ENCODE measurements around the gene TLCD3A.
"Not testable (repeated sequence)": the region's sequence is repeated elsewhere in the genome, so short reads cannot be mapped to it uniquely, and the experiment has no call there.

The TLCD3A gene

DNA sequence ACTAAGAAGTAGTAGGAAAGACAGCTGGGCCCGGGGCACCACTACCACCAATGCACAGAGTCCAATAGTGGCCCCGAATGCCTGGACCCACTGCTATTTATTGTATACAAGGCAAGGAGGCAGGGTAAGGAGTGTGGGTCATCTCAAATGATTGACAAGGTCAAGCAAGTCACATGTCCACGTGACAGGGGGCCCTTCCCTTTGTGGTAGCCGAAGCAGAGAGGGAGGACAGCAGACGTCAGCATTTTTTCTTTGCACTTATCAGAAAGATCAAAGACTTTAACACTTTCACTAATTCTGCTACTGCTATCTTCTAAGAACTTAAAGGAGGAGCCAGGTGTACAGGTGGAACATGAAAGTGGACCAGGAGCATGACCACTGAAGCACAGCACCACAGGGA is 24.3 kb upstream of the TLCD3A start:
- no peak for DNase-seq

DNA sequence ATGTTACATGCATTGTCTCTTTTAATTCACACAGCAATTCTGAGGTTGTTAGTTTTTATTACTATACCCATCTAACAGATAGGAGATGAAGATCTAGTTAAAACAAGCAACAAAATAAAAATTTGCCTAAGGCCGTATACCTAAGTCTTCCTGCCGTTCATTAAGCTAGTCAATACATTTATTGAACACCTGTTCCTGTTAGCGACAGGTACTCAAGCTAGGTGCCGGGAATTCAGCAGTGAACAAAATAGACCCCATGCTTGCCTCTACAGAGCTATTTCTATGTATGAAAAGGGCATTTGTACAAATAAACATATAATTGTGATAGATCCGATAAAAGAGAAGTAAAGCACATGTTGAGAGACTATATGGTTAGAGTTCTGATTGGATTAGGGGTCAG is 14.3 kb upstream of the TLCD3A start:
- no peak for DNase-seq

DNA sequence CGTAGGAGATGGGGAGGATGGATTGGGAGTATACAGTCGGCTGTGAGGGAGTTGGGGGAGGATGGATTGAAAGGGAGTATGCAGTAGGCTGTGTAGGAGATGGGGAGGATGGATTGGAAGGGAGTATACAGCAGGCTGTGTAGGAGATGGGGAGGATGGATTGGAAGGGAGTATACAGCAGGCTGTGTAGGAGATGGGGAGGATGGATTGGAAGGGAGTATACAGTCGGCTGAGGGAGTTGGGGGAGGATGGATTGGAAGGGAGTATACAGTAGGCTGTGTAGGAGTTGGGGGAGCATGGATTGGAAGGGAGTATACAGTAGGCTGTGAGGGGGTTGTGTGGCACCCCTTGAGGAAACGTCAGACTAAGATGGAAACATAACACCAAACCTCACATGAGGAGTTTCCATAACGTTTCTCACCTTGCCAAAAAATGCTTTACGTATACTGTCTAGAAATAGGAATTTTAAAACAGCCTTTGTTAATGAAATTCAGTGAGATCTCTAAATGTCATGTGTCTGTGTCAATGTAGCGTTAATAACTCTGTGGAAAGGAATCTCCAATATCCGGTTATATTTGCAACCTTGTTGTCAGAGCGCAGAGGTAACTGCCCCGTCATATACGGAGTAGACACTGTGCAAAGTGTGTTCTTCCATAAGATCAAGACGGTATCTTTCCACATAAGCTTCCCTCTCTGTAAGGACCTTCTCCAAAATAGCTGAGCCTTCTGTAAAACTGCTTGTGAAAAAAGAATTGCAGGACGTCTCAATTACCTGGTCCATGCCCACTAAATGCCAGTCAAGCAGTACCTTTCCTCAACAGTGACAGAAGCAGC is 11.5 kb upstream of the TLCD3A start:
- DNase-seq = no peak

DNA sequence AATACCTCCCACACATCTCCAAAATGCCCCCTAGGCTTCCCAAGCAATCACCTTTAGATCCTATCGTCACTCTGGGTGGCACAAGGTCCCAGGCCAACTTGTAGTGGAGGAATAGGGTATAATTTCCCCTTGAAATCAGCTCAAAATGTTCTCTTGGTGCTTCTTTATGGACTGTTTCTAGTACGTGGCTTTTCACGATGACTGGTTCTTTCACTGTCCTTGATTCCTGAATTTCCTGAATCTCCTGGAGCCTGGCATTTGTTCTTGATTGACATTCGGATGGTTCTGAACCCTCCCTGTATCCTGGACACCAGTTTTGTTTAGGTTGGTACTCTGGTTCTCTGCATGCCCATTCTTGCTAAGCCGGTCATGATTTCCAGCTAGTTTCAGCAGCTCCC is 10.9 kb upstream of the TLCD3A start:
- no peak for DNase-seq

DNA sequence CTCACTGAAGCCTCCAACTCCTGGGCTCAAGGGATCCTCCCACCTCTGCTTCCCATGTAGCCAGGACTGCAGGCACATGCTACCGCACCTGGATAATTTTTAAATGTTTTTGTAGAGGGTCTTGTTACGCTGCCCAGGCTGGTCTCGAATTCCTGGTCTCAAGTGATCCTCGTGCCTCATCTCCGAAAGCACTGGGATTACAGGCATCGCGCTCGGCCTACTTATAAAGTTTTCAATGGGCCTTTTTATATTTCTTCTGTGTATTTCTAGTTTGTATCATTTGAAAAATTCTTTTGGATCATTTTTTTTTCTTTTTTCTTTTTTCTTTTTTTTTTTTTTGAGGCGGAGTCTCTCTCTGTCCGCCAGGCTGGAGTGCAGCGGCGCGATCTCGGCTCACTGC is 7.3 kb upstream of the TLCD3A start:
- no peak for DNase-seq

DNA sequence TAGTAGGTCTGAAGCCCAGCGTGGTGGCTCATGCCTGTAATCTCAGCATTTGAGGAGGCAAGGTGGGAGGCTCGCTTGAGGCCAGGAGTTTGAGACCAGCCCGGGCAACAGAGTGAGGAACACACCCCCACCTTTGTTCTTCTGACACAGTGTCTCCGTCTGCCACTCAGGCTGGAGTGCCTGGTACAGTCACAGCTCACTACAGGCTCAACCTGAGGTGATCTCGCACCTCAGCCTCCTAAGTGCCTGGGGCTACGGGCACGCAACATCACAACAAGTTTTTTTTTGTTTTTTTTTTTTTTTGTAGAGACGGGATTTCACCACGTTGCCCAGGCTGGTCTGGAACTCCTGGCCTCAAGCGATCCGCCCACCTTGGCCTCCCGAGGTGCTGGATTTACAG is 6.7 kb upstream of the TLCD3A start:
- DNase-seq = no peak

DNA sequence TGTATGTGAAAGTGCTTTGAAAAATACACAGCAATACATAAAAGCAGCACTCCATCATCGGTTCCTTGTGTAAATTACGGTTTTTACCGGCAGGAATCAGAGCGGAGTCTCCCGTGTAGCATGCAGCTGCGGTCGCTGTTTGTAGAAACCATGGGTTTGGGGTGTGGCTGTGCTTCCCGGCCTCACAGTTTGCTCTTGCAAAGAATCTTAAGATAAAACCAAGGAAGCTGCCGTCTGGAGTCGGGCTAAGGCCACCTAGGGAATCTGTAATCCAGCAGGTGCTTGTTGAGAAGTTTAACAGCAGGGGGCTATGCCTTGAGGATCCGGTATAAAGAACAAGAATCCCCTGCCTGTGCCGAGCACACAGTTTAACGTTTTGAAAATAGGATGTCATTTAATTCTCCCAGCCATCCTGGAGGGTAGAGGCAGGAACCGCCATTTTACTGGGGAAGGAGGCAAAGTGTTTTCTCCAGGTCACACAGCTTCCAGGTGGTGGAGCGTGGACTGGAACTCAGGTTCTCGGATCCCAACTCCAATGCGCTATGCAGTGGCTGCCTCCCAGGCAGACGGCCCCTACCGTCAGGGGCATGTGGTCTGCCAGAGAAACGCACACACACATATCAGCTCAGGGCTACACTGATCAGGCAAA is 6.0 kb upstream of the TLCD3A start:
- DNase-seq = no peak

DNA sequence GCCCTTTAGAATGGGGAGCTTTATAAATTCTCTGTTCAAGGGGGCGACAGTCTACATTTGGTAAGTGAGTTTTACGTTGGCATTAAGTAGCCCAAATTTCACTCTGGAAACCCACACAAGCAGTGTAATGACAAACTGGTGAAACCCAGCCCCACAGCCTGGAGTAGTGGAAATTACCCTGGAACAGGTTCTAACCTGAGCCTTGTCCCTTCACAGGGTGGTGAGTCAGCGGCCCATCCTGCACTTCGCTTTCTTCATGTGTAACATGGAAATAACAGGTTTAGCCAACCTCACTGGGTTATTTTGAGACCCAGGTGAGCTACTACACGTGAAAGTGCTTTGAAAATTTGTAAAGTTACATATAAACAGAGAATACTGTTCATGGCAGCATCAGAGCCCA is 3.5 kb upstream of the TLCD3A start:
- no peak for DNase-seq

DNA sequence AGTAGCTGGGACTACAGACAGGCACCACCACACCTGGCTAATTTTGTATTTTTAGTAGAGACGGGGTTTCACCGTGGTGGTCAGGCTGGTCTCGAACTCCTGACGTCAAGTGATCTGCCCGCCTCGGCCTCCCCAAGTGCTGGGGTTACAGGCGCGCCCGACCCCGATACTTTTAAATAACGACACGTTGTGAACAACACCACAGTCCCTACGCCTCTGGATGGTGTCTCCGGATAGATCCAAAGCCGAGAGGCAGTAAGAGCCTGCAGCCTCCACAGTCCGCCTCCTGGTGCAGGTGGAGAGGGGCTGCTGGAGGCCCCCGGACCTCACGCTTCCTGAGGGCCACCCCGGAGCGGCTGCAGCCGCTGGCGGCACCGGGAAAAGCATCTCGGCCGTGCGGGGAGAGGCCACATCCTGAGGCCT is 741 bp upstream of the TLCD3A start:
- no peak for DNase-seq

DNA sequence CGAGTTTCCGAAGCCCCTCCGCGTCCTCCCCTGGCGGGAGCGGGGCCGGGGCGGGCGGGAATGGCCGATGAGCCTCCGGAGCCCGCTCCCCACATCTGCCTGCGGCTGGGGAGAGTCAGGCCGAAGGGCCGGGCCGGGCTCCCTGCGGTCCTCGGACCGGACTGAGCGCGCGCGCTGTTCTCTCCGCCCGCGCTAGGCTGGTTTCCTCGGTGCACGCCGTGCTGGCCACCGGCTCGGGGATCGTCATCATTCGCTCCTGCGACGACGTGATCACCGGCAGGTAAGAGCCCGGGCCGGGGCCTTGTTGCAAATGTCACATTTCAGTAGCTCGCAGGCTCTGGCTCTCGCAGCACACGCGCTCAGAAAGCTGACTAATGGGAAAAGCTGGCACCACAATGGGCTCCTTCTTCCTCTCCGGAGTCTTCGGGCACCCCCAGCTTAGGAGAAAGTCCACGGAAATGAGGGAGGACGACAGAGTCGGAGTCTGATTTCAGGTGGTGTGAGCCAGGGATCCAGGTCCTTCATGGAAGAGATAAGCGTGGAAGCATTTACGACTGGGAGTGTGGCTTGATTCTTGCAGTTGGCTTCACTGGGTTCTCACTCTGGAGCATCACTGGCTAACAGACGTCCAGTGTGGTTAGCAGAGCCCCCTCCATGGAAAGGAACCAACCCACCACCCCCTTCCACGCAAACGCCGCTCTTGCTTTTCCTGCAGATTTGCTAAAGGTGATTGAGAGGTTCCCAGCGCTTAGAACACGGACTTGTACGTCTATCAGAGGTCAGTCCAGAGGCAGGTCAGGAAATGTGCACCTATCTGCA is 715 bp downstream of the TLCD3A start:
- DNase-seq = no peak

DNA sequence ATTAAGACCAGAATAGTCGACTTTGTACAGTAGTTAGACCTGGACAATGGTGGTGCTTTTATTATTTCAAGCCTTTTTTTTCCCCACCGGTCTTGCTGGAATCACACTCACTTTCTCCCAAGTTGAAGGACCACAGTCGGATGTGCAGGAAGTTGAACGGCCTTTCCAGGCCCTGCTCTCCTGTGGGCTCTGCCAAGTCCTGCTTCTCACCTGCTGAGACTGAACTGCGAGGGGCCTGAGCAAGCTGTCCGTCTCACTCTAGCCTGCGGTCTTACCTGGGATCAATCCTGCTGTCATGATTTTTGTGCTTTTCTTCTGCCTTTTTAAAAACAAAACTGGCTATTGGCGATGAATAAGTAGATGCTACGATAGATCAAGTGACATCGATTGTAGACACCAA is 1.3 kb downstream of the TLCD3A start:
- no peak for DNase-seq

DNA sequence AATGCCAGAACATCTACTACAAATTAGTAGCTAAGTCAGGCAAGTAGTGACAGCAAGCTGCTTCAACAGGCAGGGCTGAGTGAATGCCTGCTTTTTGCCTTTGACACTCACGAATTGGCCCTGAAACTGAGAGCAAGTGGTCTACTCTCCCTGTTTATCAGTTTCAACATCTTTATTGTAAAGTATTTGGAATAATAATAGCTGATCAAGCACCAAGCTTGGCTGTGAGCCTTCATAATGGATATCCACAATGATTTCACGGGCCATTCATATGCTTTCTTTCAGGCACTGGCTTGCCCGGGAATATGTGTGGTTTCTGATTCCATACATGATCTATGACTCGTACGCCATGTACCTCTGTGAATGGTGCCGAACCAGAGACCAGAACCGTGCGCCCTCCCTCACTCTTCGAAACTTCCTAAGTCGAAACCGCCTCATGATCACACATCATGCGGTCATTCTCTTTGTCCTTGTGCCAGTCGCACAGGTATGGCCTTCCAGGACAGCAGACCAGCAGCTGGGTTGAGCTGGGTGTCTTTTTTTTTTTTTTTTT is 5.2 kb downstream of the TLCD3A start:
- DNase-seq = no peak

DNA sequence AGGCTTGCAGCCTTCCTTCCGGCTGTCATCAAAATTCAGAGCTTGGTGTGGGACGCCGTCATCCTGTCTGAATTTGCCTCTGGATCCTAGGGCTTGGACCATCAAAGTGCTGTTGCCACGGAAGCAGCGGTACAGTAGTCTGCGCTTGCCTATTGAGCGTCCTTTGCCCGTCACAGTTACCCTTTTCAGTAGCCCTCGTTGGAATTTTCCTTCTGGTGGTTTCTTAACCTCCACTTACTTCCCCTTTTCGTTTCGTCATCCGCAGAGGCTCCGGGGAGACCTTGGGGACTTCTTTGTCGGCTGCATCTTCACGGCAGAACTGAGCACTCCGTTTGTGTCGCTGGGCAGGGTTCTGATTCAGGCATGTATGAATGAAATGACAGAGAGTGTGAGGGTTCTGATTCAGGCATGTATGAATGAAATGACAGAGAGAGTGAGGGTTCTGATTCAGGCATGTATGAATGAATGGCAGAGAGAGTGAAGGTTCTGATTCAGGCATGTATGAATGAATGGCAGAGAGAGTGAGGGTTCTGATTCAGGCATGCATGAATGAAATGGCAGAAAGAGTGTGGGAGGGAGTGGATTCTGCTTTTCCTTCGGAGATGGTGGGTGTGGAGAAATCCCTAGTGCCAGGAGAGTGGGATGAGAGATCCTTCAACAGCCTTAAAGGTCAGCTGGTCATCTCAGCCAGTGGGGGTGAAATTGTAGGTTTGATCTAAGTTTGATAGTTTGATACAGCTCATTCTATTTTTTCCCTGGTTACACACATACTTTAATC is 8.0 kb downstream of the TLCD3A start:
- DNase-seq = no peak

DNA sequence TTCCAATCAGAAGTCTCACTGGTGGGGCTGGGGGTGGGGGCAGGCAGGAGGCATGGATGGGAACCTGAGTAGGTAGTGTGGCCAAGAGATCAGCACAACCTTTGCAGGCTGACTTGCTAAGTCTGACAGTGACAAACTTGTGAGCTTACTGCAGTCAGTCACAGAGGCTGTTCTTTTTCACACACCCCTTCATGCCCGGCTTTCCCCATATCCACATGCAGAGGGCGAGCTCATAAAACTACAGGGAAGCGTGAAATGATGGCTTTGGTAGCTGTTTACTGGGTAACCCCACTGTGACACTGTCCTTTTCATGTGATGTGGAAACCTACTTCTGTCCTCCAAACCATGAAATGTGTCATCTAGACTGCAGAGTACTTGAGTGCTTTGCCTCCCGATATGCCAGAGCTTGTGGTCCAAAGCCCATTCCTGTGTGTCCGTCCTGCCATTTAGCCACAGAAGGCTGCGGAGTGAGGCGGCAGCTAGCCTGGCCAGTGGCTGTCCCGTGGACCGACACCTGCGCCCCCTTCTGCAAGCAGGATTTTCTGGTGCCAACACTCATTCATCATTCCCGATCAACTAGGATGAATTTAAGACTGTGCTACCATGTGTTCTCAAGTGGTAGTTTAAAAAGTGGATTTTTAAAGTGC is 9.9 kb downstream of the TLCD3A start:
- no peak for DNase-seq

DNA sequence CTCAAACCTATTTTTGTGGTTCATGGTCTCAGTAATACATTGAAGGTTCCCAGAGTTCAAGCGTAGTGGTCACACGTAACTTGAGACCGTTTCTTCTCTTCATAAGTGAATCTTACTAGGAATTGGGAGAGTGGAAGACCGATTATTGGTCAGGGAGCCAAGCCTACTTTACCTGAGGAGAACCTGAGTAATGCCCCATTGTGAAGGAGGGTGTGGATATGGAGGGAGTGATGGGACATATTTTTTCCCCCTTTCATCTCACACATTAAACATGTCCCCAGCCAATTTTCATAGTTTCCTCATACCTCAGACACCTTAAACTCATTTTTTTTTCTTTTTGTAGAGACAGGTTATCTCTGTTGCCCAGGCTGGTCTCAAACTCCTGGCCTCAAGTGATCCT is 10.7 kb downstream of the TLCD3A start:
- no peak for DNase-seq

DNA sequence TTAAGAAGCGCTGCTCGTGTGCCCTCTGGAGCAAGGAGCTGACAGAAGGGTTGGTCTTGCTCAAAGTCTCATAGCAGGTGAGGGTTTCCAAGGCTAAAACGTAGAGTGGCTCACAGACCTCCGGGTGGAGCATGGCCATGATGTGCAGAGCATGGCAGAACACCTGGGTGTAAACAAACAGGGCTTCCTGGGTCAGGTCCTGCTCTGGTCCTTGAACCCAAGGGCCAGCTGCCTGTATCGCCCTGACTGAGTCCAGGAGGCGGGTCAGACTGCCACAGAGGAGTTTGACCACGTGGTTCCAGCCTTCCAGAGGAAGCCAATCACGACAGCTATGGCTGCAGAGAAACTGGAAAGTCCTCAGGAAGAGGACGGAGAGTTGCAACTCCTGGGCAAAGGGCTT is 12.5 kb downstream of the TLCD3A start:
- DNase-seq = no peak

DNA sequence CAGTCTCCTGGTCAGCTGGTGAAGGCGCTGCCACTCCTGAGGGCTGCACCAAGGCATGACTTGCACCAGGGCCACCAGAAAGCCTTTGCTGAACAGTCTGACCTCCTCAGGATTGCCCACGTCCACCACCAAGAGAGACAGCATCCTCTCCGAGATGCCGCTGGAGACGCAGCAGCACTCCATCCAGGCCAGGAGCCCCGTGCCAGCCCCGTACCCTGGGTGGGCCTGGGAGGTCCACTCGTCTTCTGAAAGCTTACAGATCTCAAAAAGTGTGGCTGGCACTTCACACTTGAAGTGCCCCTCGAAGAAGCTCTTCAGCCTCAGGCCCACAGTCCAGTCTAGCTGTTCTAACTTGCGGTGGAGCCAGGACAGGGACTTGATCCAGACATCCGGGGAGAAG is 13.0 kb downstream of the TLCD3A start:
- DNase-seq = no peak

DNA sequence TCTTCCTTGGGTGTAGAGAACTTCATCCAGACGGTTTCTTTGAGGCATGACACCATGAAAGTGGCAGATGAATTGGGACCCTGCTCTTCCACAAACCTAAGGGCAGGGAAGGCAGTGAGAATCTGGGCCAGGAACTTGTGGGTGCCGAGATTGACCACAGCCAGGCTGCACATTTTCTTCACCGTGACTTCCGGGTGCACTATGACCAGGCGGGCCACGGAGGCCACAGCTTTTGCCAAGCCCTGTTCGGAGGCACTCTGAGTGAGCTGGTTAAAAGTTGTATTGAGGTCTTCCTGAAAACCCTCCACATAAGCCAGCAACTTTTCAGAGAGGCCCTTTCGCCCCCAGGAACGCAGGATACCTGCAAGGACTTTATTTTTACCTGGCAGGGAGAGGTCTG is 13.8 kb downstream of the TLCD3A start:
- DNase-seq = no peak

DNA sequence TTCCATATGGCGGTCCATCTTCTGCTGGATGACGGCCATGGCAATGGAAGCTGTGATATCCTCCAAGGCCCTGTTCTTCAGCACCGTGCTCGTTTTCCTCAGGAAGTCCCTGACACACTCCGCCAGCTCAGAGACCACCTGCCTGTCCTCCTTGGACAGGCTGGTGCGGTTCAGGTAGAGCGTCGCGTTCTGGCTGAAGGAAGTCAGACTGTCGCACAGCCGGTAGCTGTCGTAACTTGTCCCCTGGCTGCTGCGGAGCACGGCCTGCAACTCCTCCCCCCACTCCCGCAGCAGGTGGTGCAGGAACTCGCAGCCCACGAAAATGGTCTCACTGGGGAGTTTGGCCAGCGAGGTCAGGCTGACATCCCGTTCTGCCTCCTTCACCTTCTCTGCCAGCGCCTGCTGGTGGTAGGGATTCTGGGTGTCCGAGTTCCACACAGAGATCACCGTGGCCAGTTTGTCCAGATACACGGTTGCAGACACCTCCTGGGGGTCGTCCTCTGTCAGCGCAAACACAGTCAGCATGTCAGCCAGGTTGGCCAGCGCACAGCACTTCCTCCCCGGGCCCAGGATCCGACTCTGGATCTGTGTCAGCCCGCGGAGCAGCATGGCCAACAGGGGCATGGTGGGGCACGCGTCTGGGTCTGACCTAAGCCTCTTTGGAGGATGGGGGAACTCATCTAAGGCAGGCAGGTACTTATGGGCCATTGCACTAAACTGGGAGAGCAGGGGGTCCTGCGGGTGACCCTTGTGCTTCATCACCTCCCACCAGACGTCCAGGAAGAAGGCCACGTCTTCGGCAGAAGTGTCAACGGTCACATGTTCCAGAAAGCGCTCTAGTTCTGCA is 14.6 kb downstream of the TLCD3A start:
- no peak for DNase-seq

DNA sequence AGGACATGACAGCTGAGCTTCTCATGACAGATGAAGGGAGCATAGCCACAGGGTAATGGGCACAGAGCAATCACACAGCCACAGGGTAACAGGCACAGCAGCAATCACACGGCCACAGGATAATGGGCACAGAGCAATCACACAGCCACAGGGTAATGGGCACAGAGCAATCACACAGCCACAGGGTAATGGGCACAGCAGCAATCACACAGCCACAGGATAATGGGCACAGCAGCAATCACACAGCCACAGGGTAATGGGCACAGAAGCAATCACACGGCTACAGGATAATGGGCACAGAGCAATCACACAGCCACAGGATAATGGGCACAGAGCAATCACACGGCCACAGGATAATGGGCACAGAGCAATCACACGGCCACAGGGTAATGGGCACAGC is 16.2 kb downstream of the TLCD3A start:
- DNase-seq = not testable (repeated sequence)

DNA sequence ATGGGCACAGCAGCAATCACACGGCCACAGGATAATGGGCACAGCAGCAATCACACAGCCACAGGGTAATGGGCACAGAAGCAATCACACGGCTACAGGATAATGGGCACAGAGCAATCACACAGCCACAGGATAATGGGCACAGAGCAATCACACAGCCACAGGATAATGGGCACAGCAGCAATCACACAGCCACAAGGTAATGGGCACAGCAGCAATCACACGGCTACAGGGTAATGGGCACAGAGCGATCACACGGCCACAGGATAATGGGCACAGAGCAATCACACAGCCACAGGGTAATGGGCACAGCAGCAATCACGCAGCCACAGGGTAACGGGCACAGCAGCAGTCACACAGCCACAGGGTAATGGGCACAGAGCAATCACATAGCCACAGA is 17.0 kb downstream of the TLCD3A start:
- DNase-seq = not testable (repeated sequence)

Data from NK-92 treated with Interleukin-12 subunit alpha and Interleukin-12 subunit beta, amount 100 ng/mL, for 24 hours (cell line).